K562 (cell line): ENCODE measurements around the gene PALLD. TPM values are rescaled to one million over a fixed set of nuclear protein-coding genes. Genes with fewer than 3 reads are reported as not detected.

Experiments
- ATAC-seq: fragments of 200-7000 bp; cut with Tn5 transposase; 3 replicates; pipeline ENCODE4 v1.9.1; 2020; ENCODE audit warnings: moderate library complexity
- BruUV-seq: library from RNA; stranded (reverse); fragments of 400-500 nt; replicated peaks from 2 replicates; lab custom pipeline; 2021; lab: Mats Ljungman, UMichigan
- CTCF ChIA-PET: fragments of 300-600 bp; formaldehyde crosslinking; extraction: SDS; loops from one replicate; lab custom pipeline; 2021; ENCODE audit warnings: low intra/inter-chr PET ratio; lab: Yijun Ruan, JAX
- POLR2A ChIA-PET: fragments of 300-600, 350-650 bp; sonication (Branson Sonifier 250); formaldehyde crosslinking; extraction: SDS; loops from one replicate; lab custom pipeline; 2021; ENCODE audit warnings: antibody characterized with exemption, inconsistent platforms; lab: Yijun Ruan, JAX
- DNase-seq, 4 experiments: peaks; one replicate each; pipeline versions ENCODE4 v3.0.0 to v3.0.0-alpha.2; 2011 to 2018; ENCODE audit warnings: low spot score in 3 of 4, mixed read lengths in 3 of 4; ENCODE audit errors: extremely low read depth in 1 of 4
- FAIRE-seq: peaks from 2 replicates; lab custom pipeline; 2011; peaks lifted over from hg19 to GRCh38; lab: Jason Lieb, UNC
- H2AFZ ChIP-seq: 2 replicates; pipeline ENCODE4 v1.6.0; 2011; ENCODE audit warnings: low read depth, low read length, control low read depth, inconsistent platforms
- H3K27ac ChIP-seq: fragments of 200-600 bp; 3 replicates; pipeline ENCODE4 v1.8.0; 2011; ENCODE audit warnings: low read depth, mild to moderate bottlenecking, control low read depth, inconsistent platforms, low read length, moderate library complexity, mixed read lengths; ENCODE audit errors: extremely low read depth
- H3K27me3 ChIP-seq, 2 experiments: fragments of 300-600 bp in 1 of 2; 2 replicates in 1 of 2; 3 replicates in 1 of 2; pipeline versions ENCODE4 v1.6.0 to v1.8.0; 2011; ENCODE audit warnings: inconsistent platforms in 2 of 2, low read length in 2 of 2, mild to moderate bottlenecking in 1 of 2, mixed read lengths in 1 of 2, moderate library complexity in 1 of 2; ENCODE audit not compliant: control insufficient read depth in 2 of 2, insufficient read depth in 2 of 2
- H3K36me3 ChIP-seq: fragments of 300-600 bp; 3 replicates; pipeline ENCODE4 v1.8.0; 2011; ENCODE audit warnings: mild to moderate bottlenecking, low read length, inconsistent platforms; ENCODE audit not compliant: control insufficient read depth, insufficient read depth
- H3K4me1 ChIP-seq, 2 experiments: fragments of 200-600 bp in 1 of 2; replicated peaks in 1 of 2; 2 replicates in 1 of 2; 3 replicates in 1 of 2; pipeline versions ENCODE4 v1.5.1 to v1.8.0; 2011; ENCODE audit warnings: inconsistent platforms in 2 of 2, low read length in 2 of 2, mild to moderate bottlenecking in 1 of 2, mixed read lengths in 1 of 2, moderate library complexity in 1 of 2; ENCODE audit not compliant: control insufficient read depth in 2 of 2, insufficient read depth in 2 of 2
- H3K4me2 ChIP-seq: 2 replicates; pipeline ENCODE4 v1.6.1; 2011; ENCODE audit warnings: low read length, control low read depth, inconsistent platforms, mixed read lengths; ENCODE audit not compliant: insufficient read depth
- H3K4me3 ChIP-seq: fragments of 200-600 bp; sonication (generic), shearing (Covaris generic); 2 replicates; pipeline ENCODE4 v1.5.1; 2016; ENCODE audit warnings: control low read depth, inconsistent platforms
- H3K79me2 ChIP-seq: fragments of 200-600 bp; 3 replicates; pipeline ENCODE4 v1.8.0; 2011; ENCODE audit warnings: low read length, inconsistent platforms; ENCODE audit not compliant: control insufficient read depth, insufficient read depth
- H3K9ac ChIP-seq, 2 experiments: 2 replicates each; pipeline versions ENCODE4 v1.6.0 to v1.6.1; 2011; ENCODE audit warnings: low read depth in 2 of 2, low read length in 2 of 2, control low read depth in 1 of 2, inconsistent platforms in 1 of 2, mild to moderate bottlenecking in 1 of 2, mixed read lengths in 1 of 2; ENCODE audit not compliant: insufficient read depth in 1 of 2
- H3K9me1 ChIP-seq: one replicate; pipeline ENCODE4 v1.6.0; 2011; ENCODE audit warnings: inconsistent platforms, mild to moderate bottlenecking, low read length, moderate library complexity; ENCODE audit not compliant: control insufficient read depth, insufficient read depth
- H3K9me3 ChIP-seq: replicated peaks from 2 replicates; pipeline ENCODE4 v1.5.1; 2011; ENCODE audit warnings: low read depth, low read length, inconsistent platforms; ENCODE audit not compliant: control insufficient read depth, insufficient read depth
- H4K20me1 ChIP-seq: replicated peaks from 2 replicates; pipeline ENCODE4 v1.6.1; 2011; ENCODE audit warnings: low read length, inconsistent platforms, mixed read lengths; ENCODE audit not compliant: control insufficient read depth, insufficient read depth
- ELF2 ChIP-seq: fragments of 250-450 bp; sonication (Bioruptor Pico); IDR thresholded peaks from 2 replicates; pipeline ENCODE4 v1.5.0; 2021; ENCODE audit warnings: mild to moderate bottlenecking
- FIP1L1 ChIP-seq: fragments of 200-400 bp; formaldehyde crosslinking; IDR thresholded peaks from 2 replicates; pipeline ENCODE4 v1.6.1; 2018; ENCODE audit warnings: mild to moderate bottlenecking, low read depth, low read length; ENCODE audit not compliant: poor library complexity, severe bottlenecking
- FOSL1 ChIP-seq: fragments of 200-800 bp; sonication (Bioruptor generic); conservative IDR thresholded peaks from 2 replicates; pipeline ENCODE4 v1.6.1; 2016; ENCODE audit warnings: missing genetic modification characterization, missing compliant biosample characterization
- MGA ChIP-seq: fragments of 450-650 bp; IDR thresholded peaks from 2 replicates; pipeline ENCODE4 v1.6.1; 2016; ENCODE audit warnings: mild to moderate bottlenecking, moderate library complexity
- NCOR1 ChIP-seq: fragments of 450-650 bp; IDR thresholded peaks from 2 replicates; pipeline ENCODE4 v1.6.1; 2016; ENCODE audit warnings: mild to moderate bottlenecking, moderate library complexity
- WGBS: fragments of 100-300 bp; shearing (Covaris generic); methylation state at CpG from one replicate; pipeline ENCODE4 v1.1.6; 2016; ENCODE audit warnings: low coverage, mixed read lengths; ENCODE audit not compliant: insufficient coverage; ENCODE audit errors: missing lambda C conversion rate; 5-methylcytosine and 5-hydroxymethylcytosine counted together
- in situ Hi-C: fragments of 300-500 bp; cut with MboI; formaldehyde crosslinking; loops from 4 replicates; pipeline ENCODE4 v1.15.0; 2018; ENCODE audit warnings: inconsistent platforms, mixed read lengths
- intact Hi-C: fragments of 100-400 bp; cut with micrococcal nuclease; formaldehyde crosslinking; loops from 2 replicates; pipeline ENCODE4 v1.14.2; 2022
- polyA plus RNA-seq, 8 experiments: library from polyadenylated mRNA; depleted of rRNA in 4 of 8; stranded (reverse) in 5 of 8; unstranded in 3 of 8; fragments of >200 nt; fragmentation: Nextera tagmentation in 2 of 8; fragmentation: Illumina TruSeq in 1 of 8; extraction: Ambion mirVana in 2 of 8; extraction: Trizol in 1 of 8; gene quantifications; 2 replicates each; pipeline versions ENCODE4 v1.2.1 to v1.2.3, GENCODE V29; 2011 to 2014; ENCODE audit warnings: inconsistent platforms in 1 of 8, missing spikeins in 1 of 8
- total RNA-seq, 7 experiments: library from RNA; depleted of rRNA in 6 of 7; stranded (reverse); fragments of >200 nt in 6 of 7; fragmentation: Illumina TruSeq in 2 of 7; extraction: Trizol in 2 of 7; gene quantifications; 2 replicates each; pipeline versions ENCODE4 v1.2.1 to v1.2.3, GENCODE V29; 2011 to 2021; ENCODE audit warnings: low replicate concordance in 1 of 7

Gene PALLD
- total and polyA plus RNA-seq, 9 of the 15 experiments (the other 6 are each of a cell fraction or from before 2014, with no cell fraction given): 0.01 to 0.35 (median 0.06) TPM; not detected in 3

DNA sequence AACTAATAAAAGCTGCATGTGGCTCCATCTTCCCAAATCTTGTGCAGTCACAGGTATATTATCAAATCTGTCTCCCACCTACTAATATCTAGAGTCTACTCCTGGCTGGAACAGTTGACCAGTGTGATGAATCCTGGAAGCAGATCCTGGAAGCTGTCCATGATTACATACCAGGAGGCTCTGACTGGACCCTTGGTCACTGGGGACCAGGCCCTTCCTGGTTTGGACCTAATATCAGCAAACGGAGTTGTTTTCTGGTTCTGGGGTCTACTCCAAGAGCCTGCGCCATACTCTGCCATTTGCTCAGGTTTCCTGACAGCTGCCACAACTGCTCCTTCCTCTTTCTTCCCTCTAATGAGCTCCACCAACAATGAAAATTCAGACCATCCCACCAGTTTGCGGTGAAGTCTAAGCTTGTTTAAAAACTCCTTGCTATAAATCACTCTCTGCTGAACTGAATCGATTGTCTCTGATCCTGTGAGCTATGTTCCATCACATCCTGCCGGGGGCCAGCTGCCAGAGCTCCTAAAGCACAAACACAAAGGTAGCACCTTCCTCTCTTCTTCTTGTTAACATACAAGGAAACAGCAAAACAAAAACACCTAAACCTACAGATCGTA lies 114.2 kb downstream of the PALLD start:
- Histone ChIP-seq H3K4me2 (no peak overlapping the region), H3K4me3 (no peak overlapping the region), H3K9ac (no peak overlapping the region), H3K36me3 (no peaks in the 10 kb centered on the region), H3K27me3 (no peaks in the 10 kb centered on the region), H3K27ac (no peak overlapping the region), H3K9me1 (no peaks in the 10 kb centered on the region), H4K20me1 (no peaks in the 10 kb centered on the region), H3K4me1 (no peaks in the 10 kb centered on the region), H3K79me2 (no peaks in the 10 kb centered on the region), H2AFZ (no peak overlapping the region), H3K9me3 (no peaks in the 10 kb centered on the region)
- POLR2A ChIA-PET: no interaction called here
- DNase-seq (no peak), ATAC-seq (no peak), FAIRE-seq (no peak)
- TF ChIP-seq FIP1L1 (no peak), ELF2 (no peak), NCOR1 (no peak), MGA (no peak), FOSL1 (tag) (no peak)
- in situ Hi-C loops: no loop called here
- intact Hi-C loops: no loop called here
- CTCF ChIA-PET: no interaction called here
- 0% methylated on average over 6 of the region's 6 CpGs for WGBS
- BruUV-seq: no TSS peak
